T-helper 2 cell treated with Interferon-gamma antibody and Interleukin-4, amounts not matched to agents 100 ng/mL and 5 ng/mL, for 36 hours (primary cell): Measurements from ENCODE around the gene G0S2. TPM values are rescaled to one million over a fixed set of nuclear protein-coding genes. Genes with fewer than 3 reads are reported as not detected.

Experiments
- intact Hi-C: fragments of 100-400 bp; cut with micrococcal nuclease; formaldehyde crosslinking; loops from one replicate; pipeline ENCODE4 v1.15.1; 2023
- total RNA-seq: library from RNA; stranded (reverse); gene quantifications from 2 replicates; pipeline ENCODE4 v1.2.3, GENCODE V29; 2022

G0S2 gene
- total RNA-seq, 1 donor from 2014 or later = 0.89 TPM

DNA sequence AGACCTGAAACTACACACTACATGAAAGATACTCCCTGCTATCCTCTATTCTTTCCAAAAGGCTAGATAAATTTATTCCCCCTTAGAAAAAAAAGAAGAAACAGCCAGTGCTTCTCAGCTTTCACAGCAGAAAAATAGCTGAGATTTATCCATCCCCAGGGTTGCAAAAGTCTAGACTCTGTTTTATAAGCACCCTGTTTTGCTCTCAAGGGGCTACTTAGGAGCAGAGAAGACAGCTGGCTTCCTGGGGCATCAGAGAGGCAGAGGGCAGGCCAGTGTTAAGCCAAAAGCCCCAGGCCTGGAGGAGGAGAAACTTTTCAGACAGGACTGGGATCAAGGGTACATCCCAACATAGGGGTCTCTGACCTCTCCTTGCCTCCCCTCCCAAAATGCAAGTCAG is 26.9 kb upstream of the G0S2 start:
- intact Hi-C loops = no loop called here

- intact Hi-C loops = no loop called here
These were observed 26.1 kb upstream of the G0S2 start for GRCh38 chr1:209648931-209649776.

DNA sequence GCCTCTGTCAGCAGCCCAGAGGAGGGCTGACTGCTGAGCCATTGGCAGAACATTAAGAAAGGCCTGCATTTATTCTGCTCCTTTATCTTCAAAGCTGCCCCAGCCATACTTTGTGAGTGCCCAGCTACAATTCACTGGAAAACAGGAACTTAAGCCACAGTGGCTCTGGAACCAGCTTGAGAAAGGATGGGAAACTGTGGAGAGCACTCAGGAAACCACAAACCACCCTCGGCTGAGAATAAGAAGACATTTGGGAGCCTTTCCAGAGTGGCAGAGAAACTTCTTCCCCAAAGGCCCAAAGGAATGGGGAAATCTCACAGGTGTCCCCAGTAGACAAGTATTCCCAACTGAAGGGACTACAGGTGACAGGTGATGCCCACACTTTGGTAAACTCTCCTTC is 24.8 kb upstream of the G0S2 start:
- intact Hi-C loops = loop anchor here (2.0 kb wide), 2 partner anchors 22 to 36 kb away; no protein-coding TSS in a partner anchor

DNA sequence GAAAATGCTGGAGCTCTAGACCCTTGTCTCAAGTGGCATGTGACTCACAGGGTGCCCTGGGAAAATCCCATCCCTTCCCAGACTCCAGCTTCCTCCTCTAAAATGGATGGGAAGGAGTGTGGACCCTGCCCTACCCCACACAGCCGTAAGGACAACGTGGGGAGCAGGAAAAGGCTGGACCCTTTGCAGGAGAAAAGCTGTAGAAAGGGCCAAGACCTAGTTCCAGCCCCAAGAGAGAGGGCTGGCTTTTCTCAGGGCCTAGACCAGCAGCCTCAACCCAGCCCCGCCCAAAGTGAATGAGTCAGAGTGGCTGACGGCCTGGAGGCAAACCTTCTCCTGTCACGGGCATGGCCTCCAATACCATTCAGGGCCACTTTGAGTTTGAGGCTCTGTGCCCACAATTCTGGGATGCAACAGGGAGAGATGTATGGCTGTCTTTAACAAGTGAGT is 24.0 kb upstream of the G0S2 start:
- intact Hi-C loops = loop anchor here (2.0 kb wide), 2 partner anchors 22 to 36 kb away; no protein-coding TSS in a partner anchor

DNA sequence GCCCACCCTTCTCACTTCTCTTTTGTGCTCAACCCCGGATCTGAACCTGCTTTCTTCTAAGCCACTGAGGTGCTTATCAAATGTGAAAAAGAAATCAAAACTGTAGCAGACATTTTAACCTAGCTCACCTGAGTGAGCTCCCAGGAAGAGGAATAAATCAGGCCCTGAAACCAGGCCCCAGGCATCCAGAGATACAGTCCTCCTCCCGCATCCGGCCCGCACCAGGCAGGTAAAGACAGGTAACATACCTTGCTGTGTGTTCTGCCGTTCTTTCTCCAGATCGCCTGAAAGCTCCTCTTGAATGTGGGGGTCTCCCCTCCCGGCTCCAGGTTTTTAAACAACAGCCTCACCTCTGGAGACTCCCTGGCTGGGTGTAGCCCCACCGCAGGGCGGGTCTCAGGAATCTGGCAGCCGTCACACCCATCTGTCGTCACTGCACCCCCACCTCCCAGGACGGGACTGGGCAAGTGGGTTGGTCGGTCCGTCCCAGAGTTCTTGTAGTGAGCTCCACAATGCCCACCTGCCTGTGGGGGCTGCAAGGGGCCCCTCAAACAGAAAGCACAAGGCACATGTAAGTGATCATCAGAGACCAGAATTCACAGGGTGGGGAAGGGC is 23.0 kb upstream of the G0S2 start, which contains the start of gene LAMB3:
LAMB3 (minus strand) TSS at position 305 of the 615 bp plus-strand sequence. CDS start 1,481 bp downstream, outside the sequence.
- intact Hi-C loops = no loop called here

- intact Hi-C loops = no loop called here
These were observed 22.3 kb upstream of the G0S2 start for GRCh38 chr1:209652873-209653401.

DNA sequence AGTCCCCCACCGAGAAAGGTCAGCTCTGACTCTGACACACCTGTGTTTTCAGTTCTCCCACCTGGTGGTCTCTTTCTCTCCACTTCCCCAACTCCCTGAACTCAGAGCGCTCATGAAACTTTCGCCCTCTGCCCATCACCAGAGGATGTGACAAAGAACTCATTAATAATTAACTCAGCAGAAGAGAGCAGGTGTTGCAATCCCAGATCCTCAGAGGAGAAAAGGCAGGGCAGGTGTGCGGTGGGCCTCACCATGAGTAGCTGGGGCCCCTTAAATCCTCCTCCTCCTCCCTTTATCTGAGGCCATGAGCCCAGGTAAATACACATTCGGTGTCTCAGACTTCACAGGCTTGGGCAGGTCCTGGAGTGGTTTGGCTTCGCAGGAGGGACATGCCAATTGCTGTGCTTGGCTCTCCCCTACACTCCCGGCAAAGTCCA is 21.3 kb upstream of the G0S2 start:
- intact Hi-C loops = no loop called here

GRCh38 chr1:209655411-209656231 is 19.6 kb upstream of the G0S2 start:
- intact Hi-C loops = no loop called here

DNA sequence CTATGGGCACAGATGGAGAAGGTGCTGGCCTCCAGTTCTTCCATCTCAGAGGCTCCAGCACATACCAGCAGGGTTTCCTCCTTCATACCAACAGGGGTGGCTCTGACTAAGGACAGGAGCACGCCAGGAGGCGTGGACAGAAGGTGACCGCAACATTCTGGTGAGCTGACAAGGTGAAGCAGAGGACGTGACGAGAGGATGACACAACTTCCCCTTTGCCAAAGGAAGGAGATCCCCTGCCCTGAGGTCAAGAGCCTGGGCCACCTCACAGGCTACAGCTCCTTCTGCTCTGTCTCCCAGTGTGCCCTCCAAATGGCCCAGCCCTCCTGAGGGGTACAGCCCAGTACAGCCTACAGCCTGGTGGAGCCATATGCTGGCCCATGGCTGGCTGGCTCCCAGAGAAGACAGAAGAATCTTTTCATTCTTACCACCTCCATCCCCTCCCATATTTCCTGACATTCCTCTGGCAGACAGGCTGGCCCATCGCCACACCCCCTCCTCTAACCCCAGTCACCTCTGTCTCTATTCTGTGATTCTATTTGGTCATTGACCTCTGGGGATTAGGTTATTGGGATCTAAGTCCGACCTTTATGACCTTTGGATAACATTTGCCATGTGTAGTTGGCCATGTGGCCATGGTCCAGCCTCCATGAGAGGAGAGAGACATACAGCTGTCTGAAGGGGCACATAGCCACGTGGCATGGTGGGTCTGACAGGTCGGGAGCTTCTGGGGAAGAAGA is 17.9 kb upstream of the G0S2 start:
- intact Hi-C loops = no loop called here

- intact Hi-C loops = no loop called here
These were observed 17.3 kb upstream of the G0S2 start for GRCh38 chr1:209657918-209658317.

DNA sequence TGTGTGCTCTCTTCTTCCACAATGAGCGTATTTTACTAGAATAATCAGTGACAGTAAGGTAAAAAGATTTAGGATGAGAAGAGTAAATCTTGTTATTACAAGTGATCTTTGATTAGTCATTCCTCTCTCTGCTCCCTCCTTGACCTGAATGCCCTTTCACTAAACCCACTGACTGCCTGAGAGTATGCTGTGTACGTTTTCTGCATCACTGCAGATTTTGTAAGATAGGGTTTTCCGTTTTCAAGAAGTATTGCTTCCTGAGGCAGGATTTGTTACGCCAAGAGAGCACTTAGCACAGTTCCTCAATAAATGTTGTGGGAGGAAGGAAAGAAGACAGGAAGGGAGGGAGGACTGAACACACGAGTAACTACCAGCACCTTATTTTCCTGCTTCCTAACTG is 15.3 kb upstream of the G0S2 start:
- intact Hi-C loops = no loop called here

DNA sequence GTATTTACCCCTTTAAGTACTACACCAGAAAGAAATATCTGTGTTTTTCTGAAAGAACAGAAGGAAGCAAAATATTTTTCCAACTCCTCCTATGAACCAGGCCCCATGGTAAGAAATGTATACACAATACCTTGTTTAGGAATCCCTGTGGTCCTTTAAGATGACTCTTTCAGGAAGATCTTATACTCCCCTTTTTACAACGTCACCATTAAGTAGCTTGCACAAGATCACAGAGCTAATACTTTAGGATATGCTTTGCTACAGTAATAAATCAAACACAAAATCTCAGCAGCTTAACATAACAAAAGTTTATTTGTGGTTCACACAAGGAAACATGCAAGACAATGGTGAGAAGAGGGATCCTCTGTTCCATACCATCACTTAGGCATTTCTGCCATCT is 14.1 kb upstream of the G0S2 start:
- intact Hi-C loops = no loop called here

DNA sequence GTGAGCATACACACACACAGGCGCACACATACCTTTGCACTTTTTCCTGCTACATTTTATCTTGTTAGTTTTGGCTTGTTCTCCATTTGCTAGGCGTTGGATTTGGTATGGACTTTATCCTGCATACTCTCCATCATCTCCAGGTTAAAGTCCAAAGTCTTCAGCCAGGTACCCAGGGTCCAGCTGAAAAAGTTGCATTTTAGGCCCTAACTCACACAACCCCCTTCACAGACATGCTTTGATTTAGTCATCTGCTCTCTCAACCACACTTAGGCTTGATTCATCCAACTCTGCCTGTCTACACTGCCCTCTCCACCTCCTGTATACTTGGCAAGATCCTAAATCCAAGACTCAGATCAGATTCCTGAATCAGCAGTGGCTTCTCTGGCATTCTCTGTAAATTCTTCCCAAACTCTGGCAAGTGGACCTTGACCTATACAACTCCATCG is 12.3 kb upstream of the G0S2 start:
- intact Hi-C loops = no loop called here

GRCh38 chr1:209667103-209667502 is 8.1 kb upstream of the G0S2 start:
- intact Hi-C loops = no loop called here

- intact Hi-C loops = no loop called here
These were observed 7.5 kb upstream of the G0S2 start for GRCh38 chr1:209667708-209668107.

DNA sequence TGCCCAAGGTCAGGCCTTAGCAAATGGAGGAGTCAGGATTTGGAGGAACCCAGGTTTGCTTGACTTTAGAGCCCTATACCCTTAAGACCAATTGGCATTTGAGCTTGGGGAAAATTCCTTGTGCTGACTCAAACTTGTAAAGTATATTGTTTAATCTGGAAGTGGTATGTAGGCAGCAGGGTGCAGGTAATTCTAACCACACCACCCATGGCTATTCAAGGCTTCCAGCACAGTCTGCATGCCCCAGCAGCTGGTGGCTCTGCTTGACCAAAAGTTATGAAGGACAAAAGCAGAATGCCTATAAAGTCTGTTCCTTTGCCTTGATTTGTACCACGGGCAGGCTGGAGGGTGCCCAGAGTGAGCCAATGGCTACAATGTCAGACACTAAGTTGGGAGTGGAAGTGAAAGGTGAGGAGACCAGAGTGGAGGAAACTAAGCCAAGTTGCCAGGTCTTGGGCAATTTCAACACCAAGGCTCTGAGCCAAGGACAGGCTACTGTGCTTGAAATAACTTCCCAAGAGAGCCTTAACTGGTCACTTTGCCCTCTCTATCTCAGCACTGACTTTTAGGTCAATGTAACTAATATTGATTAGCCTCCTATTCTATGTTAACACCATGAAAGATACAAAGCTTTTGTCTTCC is 4.7 kb upstream of the G0S2 start:
- intact Hi-C loops = no loop called here

DNA sequence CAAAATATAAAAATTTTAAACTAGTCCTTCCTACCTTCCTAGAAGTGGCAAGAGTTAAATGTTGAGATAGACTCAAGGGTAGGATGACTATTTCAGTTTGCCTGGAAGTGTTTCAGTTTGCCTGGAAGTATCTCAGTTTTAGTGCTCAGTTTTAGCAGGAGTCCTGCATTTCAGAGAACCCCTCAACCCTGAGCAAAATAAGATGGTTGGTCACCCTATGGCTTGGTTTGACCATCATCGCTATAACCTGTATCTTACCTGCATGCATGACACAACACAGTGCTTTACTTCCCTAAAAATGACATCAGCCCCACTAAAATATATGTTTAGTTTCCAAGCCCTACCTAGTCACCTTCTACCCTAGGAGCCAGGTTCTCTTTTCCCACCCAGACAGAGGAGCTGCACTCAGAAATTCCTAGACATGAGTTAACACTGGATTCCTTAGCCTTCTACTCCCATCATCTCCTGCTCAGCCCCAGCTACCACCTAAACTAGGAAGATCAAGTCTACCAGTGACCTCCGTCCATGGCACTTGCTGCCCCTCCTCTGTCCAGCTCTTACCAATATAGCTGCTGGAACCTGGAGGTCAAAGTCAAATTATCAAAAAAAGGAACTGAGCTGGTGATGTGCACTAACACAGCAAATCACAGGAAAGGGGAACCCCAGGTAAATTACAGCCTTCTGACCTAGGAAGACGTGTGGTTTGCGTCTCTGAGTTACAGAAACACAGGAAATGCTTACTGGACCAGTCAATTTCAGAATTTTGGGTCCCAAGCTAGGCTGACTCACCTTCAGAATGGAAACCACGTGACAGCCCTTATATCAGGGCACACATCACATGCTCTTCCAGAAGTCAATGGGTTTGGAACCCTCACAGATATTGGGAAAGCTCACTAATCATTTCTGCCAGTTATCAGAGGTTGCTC is 2.2 kb upstream of the G0S2 start:
- intact Hi-C loops = loop anchor here (1.0 to 2.0 kb wide), 4 partner anchors 14 to 154 kb away; partner anchors contain the start of genes TRAF3IP3 and UTP25

- intact Hi-C loops = loop anchor here (1.0 to 2.0 kb wide), 4 partner anchors 13 to 153 kb away; partner anchors contain the start of genes TRAF3IP3 and UTP25
These were observed 1.4 kb upstream of the G0S2 start for GRCh38 chr1:209673631-209674417.
